GM19395 (cell line): ENCODE results near the gene SLC39A11.
"Not testable (repeated sequence)": the region's sequence is repeated elsewhere in the genome, so short reads cannot be mapped to it uniquely, and the experiment has no call there.

ENCODE experiments used
- ATAC-seq: cut with Tn5 transposase; IDR thresholded peaks from one replicate; pipeline ENCODE4 v1.9.1; 2021; ENCODE audit warnings: mild to moderate bottlenecking, moderate library complexity; ENCODE audit not compliant: unreplicated experiment

The SLC39A11 gene

GRCh38 chr17:72846399-72846798 lies 246.1 kb downstream of the SLC39A11 start:
- ATAC-seq = no peak

GRCh38 chr17:72843591-72843990 lies 248.9 kb downstream of the SLC39A11 start:
- no peak for ATAC-seq

GRCh38 chr17:72840019-72840418 lies 252.5 kb downstream of the SLC39A11 start:
- no peak for ATAC-seq

- ATAC-seq = no peak
These were observed 253.3 kb downstream of the SLC39A11 start for GRCh38 chr17:72839131-72839725.

DNA sequence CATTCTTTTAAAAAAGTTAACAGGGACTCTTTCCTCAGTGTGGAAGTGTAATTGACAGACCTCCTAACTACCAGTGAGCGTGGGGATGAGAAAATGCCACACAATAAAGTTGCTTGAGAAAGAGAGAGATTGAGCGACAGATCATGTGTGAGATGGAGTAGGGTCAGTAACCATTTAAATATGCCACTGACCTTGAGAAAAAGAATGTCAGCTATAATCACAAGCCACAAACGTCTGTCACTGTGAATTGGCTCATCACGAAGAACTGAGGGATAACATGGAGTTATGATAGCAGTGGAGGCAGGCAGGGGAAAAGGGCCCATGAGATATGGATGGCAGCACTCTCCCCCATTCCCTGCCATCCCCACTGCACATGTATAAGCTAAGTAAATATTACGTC lies 253.9 kb downstream of the SLC39A11 start:
- ATAC-seq = no peak

GRCh38 chr17:72838068-72838467 lies 254.4 kb downstream of the SLC39A11 start:
- ATAC-seq = no peak

GRCh38 chr17:72837335-72837734 lies 255.2 kb downstream of the SLC39A11 start:
- no peak for ATAC-seq

GRCh38 chr17:72833128-72833765 lies 259.2 kb downstream of the SLC39A11 start:
- ATAC-seq = no peak

DNA sequence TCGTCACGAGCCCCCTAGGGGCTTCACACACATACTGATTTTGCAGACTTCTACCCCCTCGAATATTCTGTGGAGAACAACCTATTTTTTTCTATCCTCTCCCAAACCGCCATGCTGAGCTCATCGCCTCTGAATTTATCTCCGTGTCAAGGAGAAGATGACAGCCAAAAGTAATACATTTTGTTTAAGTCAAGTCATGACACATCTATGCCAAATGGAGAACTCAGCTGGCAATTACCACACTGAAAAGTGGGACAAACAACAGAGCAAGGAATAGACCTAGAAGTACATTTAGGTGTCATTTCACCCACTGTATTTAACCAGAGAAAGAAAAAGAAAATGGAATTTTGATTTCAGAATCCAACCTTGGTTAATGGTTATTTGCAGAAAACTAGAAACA lies 260.2 kb downstream of the SLC39A11 start:
- ATAC-seq = no peak

DNA sequence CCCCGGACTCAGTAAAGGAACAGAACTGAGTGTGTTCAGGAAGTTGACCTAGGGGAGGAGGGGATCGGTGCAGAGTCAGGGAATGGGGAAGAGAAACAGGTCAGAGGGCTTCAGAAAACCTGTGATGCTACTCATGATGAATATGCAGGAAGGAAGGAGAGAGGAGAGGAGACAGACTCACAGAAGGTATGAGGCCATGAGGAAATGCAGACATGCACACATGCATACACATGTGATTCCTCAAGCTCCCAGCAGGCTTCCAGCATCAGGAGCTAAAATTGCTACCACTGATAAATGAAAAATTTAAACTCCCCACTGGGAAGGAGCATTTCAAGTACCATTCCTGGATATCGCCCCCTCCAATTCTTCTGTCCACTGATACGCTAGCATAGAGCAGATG lies 262.6 kb downstream of the SLC39A11 start:
- no peak for ATAC-seq

DNA sequence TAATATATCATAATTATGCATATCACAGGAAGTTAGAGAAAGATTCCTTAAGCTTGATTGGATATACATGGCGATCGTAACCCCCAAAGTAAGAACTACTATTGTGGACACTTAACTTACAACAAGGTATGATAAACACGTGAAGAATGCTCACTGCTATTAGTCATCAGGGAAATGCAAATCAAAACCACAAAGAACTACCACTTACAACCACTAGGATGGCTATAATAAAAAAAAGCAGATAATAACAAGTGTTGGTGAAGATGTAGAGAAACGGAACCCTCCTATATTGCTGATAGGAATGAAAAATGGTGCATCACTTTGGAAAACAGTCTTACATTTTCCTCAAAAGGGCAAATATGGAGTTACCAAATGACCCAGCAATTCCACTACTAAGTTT lies 265.9 kb downstream of the SLC39A11 start:
- ATAC-seq = no peak

- not testable (repeated sequence) for ATAC-seq
These were observed 266.4 kb downstream of the SLC39A11 start for GRCh38 chr17:72826059-72826458.

- no peak for ATAC-seq
These were observed 267.3 kb downstream of the SLC39A11 start for GRCh38 chr17:72825218-72825617.

DNA sequence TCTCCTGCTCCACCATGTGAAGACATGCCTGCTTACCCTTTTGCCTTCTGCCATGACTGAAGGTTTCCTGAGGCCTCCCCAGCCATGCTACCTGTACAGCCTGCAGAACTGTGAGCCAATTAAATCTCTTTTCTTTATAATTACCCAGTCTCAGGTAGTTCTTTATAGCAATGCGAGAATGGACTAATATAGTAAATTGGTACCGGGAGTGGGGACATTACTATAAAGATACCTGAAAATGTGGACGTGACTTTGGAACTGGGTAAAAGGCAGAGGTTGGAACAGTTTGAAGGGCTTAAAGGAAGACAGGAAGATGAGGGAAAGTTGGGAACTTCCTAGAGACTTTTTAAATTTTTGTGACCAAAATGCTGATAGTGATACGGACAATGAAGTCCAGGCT lies 268.2 kb downstream of the SLC39A11 start:
- not testable (repeated sequence) for ATAC-seq

GRCh38 chr17:72822358-72823023 lies 270.0 kb downstream of the SLC39A11 start:
- ATAC-seq = no peak

GRCh38 chr17:72816406-72816805 lies 276.1 kb downstream of the SLC39A11 start:
- no peak for ATAC-seq

GRCh38 chr17:72813481-72813880 lies 279.0 kb downstream of the SLC39A11 start:
- no peak for ATAC-seq

GRCh38 chr17:72812823-72813222 lies 279.7 kb downstream of the SLC39A11 start:
- no peak for ATAC-seq

DNA sequence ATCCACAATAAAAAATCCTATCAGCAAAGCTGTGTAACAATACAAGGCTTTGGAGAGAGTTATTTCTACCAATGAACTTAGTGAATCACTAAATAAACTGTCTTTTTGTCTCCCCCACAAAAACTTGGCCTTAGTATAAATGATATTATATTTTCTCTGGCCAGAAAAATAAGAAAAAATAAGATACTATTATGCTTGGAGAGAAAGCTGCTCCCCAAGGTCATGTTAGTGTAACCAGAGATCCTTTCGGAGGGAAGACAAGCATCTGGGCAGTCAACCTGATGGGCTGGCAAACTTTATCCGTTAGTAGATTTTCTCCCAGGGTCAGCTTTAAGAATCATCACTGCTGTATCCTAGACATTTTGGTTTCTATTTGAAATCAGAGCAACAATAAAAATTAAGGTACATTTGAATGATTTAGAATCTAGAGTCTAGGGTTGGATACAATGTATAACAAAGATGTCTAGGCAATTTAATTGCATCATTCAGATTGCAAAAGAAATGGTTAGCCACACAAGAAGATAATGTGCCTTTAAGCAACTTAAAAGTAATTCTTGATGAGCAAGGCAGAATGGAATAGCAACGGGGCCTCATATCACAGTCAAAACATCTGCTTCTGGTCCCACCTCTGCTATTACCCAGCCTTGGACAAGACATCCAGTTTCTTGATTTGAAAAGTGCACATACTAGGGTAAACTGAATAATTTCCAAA lies 280.4 kb downstream of the SLC39A11 start:
- ATAC-seq = no peak

GRCh38 chr17:72810991-72811508 lies 281.4 kb downstream of the SLC39A11 start:
- no peak for ATAC-seq

DNA sequence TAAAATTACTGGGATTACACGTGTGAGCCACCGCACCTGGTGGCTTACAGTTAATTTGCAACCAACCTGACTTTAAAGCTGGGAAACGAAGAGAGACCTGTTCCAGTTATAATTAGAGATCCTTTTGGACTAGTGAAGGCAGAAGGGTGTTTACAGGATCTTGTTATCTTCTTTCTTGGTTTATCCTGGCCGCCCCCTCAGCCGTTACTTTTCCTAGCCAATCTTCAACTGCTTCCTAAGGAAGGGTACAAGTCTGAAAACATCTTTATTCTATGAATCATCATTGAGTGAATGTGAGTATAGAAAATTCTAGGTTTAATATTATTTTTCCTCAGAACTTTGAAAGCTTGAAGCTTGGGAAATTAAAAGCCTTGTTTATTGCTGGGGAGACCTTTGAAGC lies 286.5 kb downstream of the SLC39A11 start:
- no peak for ATAC-seq
